ENCODE data around the gene ARHGAP4.

Gene ARHGAP4

GRCh38 chrX:153910446-153910845, 15.6 kb downstream of the ARHGAP4 start:
- H3K36me3 ChIP-seq (ENCODE audit: insufficient read depth, low read length) = peaks cover 27% of the 10 kb centered on the region

GRCh38 chrX:153909980-153910360, 16.1 kb downstream of the ARHGAP4 start:
- no peaks in the 10 kb centered on the region for H3K27me3 ChIP-seq (ENCODE audit: insufficient read depth, low read length)
- no peak overlapping the region for H2AFZ ChIP-seq (ENCODE audit: low read length)
- TF ChIP-seq CTCF (IDR thresholded peaks at IDR 0.05; ENCODE audit: low read length) (no peak), EZH2 (IDR thresholded peaks at IDR 0.05; ENCODE audit: borderline replicate concordance, low read length) (no peak)
- no peak overlapping the region for H3K4me2 ChIP-seq (ENCODE audit: low read length)
- no peak overlapping the region for H3K9ac ChIP-seq (ENCODE audit: low read length)
- no peak overlapping the region for H3K27ac ChIP-seq (ENCODE audit: low read depth, low read length, poor library complexity, severe bottlenecking)
- H3K4me1 ChIP-seq (ENCODE audit: insufficient read depth, low read length, severe bottlenecking) = peaks cover 2% of the 10 kb centered on the region
- H3K79me2 ChIP-seq (ENCODE audit: insufficient read depth, low read length) = no peaks in the 10 kb centered on the region
- peaks cover 27% of the 10 kb centered on the region for H3K36me3 ChIP-seq (ENCODE audit: insufficient read depth, low read length)
- H3K9me2 ChIP-seq (ENCODE audit: low read depth, low read length) = no peaks in the 10 kb centered on the region
- no peaks in the 10 kb centered on the region for H4K20me1 ChIP-seq (ENCODE audit: insufficient read depth, low read length)
- H3K9me3 ChIP-seq (ENCODE audit: low read length) = no peaks in the 10 kb centered on the region
- H3F3A ChIP-seq (ENCODE audit: insufficient read depth, low read length) = no peaks in the 10 kb centered on the region
- no peak overlapping the region for H3K4me3 ChIP-seq (ENCODE audit: low read depth, low read length, poor library complexity, severe bottlenecking)

More at GRCh38 chrX:153910446-153910845, 15.6 kb downstream of the ARHGAP4 start:
- H3K27me3 ChIP-seq (ENCODE audit: insufficient read depth, low read length) = no peaks in the 10 kb centered on the region
- no peaks in the 10 kb centered on the region for H3F3A ChIP-seq (ENCODE audit: insufficient read depth, low read length)
- no peaks in the 10 kb centered on the region for H3K79me2 ChIP-seq (ENCODE audit: insufficient read depth, low read length)
- H3K4me2 ChIP-seq (ENCODE audit: low read length) = no peak overlapping the region
- no peaks in the 10 kb centered on the region for H4K20me1 ChIP-seq (ENCODE audit: insufficient read depth, low read length)
- no peak overlapping the region for H2AFZ ChIP-seq (ENCODE audit: low read length)
- H3K9me3 ChIP-seq (ENCODE audit: low read length) = no peaks in the 10 kb centered on the region
- no peaks in the 10 kb centered on the region for H3K9me2 ChIP-seq (ENCODE audit: low read depth, low read length)
- no peak for TF ChIP-seq CTCF (IDR thresholded peaks at IDR 0.05; ENCODE audit: low read length)
- TF ChIP-seq EZH2 (IDR thresholded peaks at IDR 0.05; ENCODE audit: borderline replicate concordance, low read length) = no peak
- no peaks in the 10 kb centered on the region for H3K4me1 ChIP-seq (ENCODE audit: insufficient read depth, low read length, severe bottlenecking)
- H3K27ac ChIP-seq (ENCODE audit: low read depth, low read length, poor library complexity, severe bottlenecking) = no peak overlapping the region
- H3K4me3 ChIP-seq (ENCODE audit: low read depth, low read length, poor library complexity, severe bottlenecking) = no peak overlapping the region
- no peak overlapping the region for H3K9ac ChIP-seq (ENCODE audit: low read length)

GRCh38 chrX:153909024-153909979, 16.8 kb downstream of the ARHGAP4 start:
- no peaks in the 10 kb centered on the region for H3K27me3 ChIP-seq (ENCODE audit: insufficient read depth, low read length)
- H3K4me2 ChIP-seq (ENCODE audit: low read length) = no peak overlapping the region
- no peak overlapping the region for H2AFZ ChIP-seq (ENCODE audit: low read length)
- H3K9ac ChIP-seq (ENCODE audit: low read length) = no peak overlapping the region
- H3K4me1 ChIP-seq (ENCODE audit: insufficient read depth, low read length, severe bottlenecking) = peaks cover 8% of the 10 kb centered on the region
- H4K20me1 ChIP-seq (ENCODE audit: insufficient read depth, low read length) = no peaks in the 10 kb centered on the region
- TF ChIP-seq EZH2 (IDR thresholded peaks at IDR 0.05; ENCODE audit: borderline replicate concordance, low read length) (no peak), CTCF (IDR thresholded peaks at IDR 0.05; ENCODE audit: low read length) (no peak)
- H3F3A ChIP-seq (ENCODE audit: insufficient read depth, low read length) = no peaks in the 10 kb centered on the region
- no peaks in the 10 kb centered on the region for H3K79me2 ChIP-seq (ENCODE audit: insufficient read depth, low read length)
- no peaks in the 10 kb centered on the region for H3K9me3 ChIP-seq (ENCODE audit: low read length)
- peaks cover 22% of the 10 kb centered on the region for H3K36me3 ChIP-seq (ENCODE audit: insufficient read depth, low read length)
- H3K27ac ChIP-seq (ENCODE audit: low read depth, low read length, poor library complexity, severe bottlenecking) = no peak overlapping the region
- H3K9me2 ChIP-seq (ENCODE audit: low read depth, low read length) = no peaks in the 10 kb centered on the region
- H3K4me3 ChIP-seq (ENCODE audit: low read depth, low read length, poor library complexity, severe bottlenecking) = no peak overlapping the region
